SU-DHL-6 (cell line): Measurements from ENCODE around the gene CELF3.

Experiments
- CTCF ChIP-seq: fragments of 200-600 bp; sonication (generic); IDR thresholded peaks from one replicate; pipeline ENCODE4 v1.5.1; 2017; ENCODE audit warnings: antibody characterized with exemption, mild to moderate bottlenecking, low read length, moderate library complexity; ENCODE audit not compliant: insufficient read depth, poor library complexity, severe bottlenecking
- EZH2phosphoT487 ChIP-seq: fragments of 200-600 bp; sonication (generic), shearing (Covaris generic); conservative IDR thresholded peaks from 2 replicates; pipeline ENCODE4 v1.6.1; 2018; ENCODE audit warnings: mild to moderate bottlenecking, antibody characterized with exemption, low read length, moderate library complexity, mixed read lengths

GRCh38 chr1:151720125-151720524, 3.5 kb upstream of the CELF3 start:
- TF ChIP-seq CTCF (no peak), EZH2phosphoT487 (no peak)
